Endothelial cell of hepatic sinusoid (primary cell): ENCODE measurements around the gene NR1D2.
"Not testable (repeated sequence)": the region's sequence is repeated elsewhere in the genome, so short reads cannot be mapped to it uniquely, and the experiment has no call there.

ENCODE experiments used
- in situ Hi-C: cut with HindIII; loops from 2 replicates; pipeline ENCODE4 v1.10.0; 2017; ENCODE audit warnings: low sequenced_read_pairs

The NR1D2 gene

DNA sequence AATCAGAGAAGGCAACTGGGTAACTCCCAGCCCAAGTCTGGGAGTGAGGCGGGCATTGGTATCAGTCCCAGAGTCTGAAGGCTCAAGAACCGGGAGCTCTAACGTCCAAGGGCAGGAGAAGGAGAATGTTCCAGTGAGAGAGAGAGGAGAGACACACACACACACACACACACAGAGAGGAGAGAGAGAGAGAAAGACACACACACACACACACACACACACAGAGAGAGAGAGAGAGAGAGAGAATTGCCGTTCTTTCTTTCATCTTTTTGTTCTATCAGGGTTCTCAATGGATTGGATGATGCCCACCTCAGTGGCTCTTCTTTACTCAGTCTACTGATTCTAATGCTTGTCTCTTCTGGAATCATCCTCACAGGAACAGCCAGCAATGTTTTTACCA lies 57.0 kb downstream of the NR1D2 start:
- in situ Hi-C loops: no loop called here

GRCh38 chr3:24003466-24003865 lies 58.4 kb downstream of the NR1D2 start:
- in situ Hi-C loops: no loop called here

DNA sequence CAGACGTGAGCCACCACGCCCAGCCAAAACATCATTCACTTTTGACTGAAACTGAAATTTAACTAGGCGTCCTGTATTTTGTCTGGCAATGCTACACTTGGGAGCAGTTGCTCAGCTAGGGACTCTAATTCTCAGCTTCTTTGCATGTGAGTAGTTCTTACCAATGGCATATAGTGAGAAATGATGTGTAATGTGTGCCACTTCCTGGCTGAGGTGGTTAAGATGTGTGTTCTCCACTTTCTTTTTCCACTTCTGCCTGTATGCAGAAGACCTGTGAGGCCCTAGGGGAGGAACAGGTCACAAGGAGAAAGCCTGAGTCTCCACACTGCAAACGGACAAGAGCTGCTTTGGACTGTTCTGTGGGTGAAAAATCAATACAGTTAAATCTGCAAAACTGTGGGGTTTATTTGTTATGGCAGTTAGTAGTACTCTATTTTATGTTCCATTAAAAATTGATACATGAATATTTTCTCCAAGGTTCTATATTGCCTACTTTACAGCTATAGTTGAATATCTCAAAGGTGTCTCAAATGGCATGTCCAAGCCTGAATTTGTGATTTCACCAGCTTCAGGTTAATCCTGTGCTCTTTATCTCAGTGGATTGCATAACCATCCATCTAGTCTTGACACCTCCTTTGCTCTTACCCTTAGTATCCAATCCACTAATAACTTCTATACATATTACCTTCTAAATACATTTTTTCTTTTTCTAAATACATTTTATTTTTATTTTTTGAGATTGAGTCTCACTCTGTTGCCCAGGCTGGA lies 59.3 kb downstream of the NR1D2 start:
- in situ Hi-C loops: no loop called here

DNA sequence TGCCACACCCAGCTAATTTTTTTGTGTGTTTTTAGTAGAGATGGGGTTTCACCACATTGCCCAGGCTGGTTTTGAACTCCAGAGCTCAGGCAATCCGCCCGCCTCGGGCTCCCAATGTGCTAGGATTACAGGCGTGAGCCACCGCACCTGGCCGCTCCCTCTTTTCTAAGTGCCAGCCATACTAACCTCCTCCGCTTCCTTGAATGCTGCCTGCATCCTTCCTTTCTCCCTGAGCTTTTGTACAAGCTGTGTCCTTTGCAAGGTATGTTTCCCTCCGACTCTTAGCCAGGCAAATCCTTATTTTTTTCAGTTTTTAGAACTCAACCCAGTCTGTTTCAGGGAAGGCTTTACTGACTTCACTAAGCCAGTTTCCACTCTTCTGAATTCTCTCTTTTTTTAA lies 60.6 kb downstream of the NR1D2 start:
- in situ Hi-C loops: no loop called here

DNA sequence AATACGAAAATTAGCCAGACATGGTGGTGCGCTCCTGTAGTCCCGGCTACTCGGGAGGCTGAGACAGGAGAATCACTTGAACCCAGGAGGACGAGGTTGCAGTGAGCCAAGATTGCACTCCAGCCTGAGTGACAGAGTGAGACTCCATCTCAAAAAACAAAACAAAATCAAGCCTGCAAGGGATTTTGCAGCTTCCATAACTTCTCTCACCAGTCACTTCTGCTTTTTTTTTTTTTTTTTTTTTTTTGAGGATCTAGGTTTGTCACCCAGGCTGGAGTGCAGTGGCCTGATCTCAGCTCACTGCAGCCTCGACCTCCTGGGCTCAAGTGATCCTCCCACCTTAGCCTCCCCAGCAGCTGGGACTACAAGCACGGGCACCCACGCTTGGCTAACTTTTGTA lies 65.7 kb downstream of the NR1D2 start:
- in situ Hi-C loops: not testable (repeated sequence)

GRCh38 chr3:24012589-24013269 lies 67.6 kb downstream of the NR1D2 start:
- in situ Hi-C loops: no loop called here

- in situ Hi-C loops: no loop called here
Observed at GRCh38 chr3:24017305-24017704, 72.2 kb downstream of the NR1D2 start.

GRCh38 chr3:24018784-24019570 lies 73.9 kb downstream of the NR1D2 start:
- in situ Hi-C loops: no loop called here

DNA sequence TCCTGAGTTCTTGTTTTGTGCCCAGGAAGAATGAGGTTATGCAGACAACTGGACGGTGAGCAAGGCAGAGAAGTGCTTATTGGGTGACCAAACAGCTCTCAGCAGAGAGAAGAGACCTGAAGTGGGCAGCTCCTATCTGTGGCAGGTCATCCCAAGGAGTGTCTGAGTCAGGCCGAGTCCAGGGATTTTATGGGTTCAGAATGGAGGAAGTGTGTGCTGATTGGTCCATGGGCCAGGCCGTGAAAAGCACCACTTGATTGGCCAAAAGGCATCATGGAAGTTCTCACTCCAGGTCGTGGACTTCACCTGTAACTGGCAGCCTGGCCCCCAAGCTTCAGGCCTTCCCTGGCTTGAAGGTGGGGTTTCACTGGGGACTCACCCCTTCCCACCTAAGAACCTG lies 74.5 kb downstream of the NR1D2 start:
- in situ Hi-C loops: no loop called here

DNA sequence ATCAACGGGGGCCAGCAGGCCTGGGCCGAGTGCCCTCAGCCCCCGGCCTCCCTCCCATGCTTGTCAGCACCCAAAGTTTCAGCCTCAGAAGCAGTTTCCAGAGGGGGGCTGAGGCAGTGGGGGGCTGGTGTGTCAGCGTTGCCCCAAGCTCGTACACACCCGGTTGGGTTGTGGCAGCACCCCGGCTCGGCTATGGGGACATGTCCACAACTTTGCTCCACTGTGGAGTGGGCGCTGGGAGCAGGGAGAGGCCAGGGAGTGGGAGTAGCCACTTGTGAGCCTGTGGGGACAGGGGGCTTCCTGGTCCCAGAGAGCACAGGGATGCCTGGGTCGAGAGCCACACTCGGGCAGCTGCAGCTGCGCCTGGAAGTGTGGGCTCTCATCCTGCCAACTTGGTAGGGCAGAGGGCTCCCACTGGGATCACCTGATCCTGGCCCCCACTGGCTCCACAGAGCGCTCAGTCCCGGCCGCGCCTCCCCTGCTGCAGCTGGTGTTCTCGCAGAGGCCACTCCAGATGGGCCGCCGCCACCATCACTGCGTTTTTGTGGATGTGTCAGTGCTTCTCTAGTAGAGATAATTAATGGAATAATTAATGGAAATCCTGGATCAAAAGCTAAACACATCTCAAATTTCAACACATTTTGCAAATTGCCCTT lies 75.1 kb downstream of the NR1D2 start:
- in situ Hi-C loops: no loop called here

DNA sequence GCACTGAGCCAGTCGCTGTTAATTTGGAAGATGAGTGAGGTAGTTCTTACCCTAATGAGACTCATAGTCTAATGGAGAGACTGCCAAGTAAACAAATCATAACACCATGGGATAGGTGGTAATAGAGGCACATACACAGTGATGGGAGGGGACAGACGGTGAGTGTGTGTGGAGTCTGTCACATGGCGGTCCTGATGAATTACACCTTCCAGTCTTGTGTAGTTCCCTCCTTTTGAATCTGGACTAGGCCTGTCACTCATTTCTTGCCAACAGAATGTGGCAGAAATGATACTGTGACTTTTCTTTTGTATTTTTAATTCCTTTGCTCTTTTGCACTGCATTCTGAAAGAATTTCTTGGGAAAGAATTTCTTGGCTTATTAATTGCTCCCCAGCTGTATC lies 78.1 kb downstream of the NR1D2 start:
- in situ Hi-C loops: no loop called here

DNA sequence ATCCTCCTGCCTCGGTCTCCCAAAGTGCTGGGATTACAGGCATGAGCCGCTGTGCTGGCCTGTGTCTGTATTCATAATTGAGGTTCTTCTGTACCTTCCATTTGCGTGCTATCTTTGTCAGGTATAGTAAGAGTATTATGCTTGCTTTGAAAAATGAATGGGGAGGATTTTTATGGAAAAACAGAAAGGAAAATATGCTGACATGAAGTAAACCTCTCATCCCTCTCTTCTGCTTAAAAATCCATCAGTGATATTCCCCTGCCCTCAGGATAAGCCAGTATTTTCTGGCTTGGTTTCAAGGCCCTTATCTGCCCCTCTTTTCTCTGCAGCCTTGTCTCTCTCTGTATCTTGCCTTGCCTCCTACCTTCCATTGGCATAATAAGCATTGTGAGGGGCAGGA lies 80.7 kb downstream of the NR1D2 start:
- in situ Hi-C loops: no loop called here

GRCh38 chr3:24026665-24027064 lies 81.6 kb downstream of the NR1D2 start:
- in situ Hi-C loops: not testable (repeated sequence)

GRCh38 chr3:24027946-24028345 lies 82.9 kb downstream of the NR1D2 start:
- in situ Hi-C loops: no loop called here
